Measurements from ENCODE around the gene AAGAB.

AAGAB gene

GRCh38 chr15:67197364-67197695, 57.1 kb downstream of the AAGAB start:
- H3K36me3 ChIP-seq (ENCODE audit: insufficient read depth, insufficient read length, low read length), result peaks cover 49% of the 10 kb centered on the region
- H3K27me3 ChIP-seq (ENCODE audit: insufficient read depth, insufficient read length), result no peaks in the 10 kb centered on the region
- no peak for TF ChIP-seq ZNF274 (IDR thresholded peaks at IDR 0.05; ENCODE audit: low read depth, low read length)
- no peak for TF ChIP-seq SUZ12 (IDR thresholded peaks at IDR 0.05; ENCODE audit: extremely low read depth, insufficient read depth, insufficient read length)
- TF ChIP-seq YY1 (IDR thresholded peaks at IDR 0.05; ENCODE audit: insufficient read depth, insufficient read length), result no peak
- no peak overlapping the region for H3K9ac ChIP-seq (ENCODE audit: insufficient read length, low read depth)
- H3K4me1 ChIP-seq (ENCODE audit: insufficient read depth, insufficient read length), result peaks cover 3% of the 10 kb centered on the region
- H3K9me3 ChIP-seq (ENCODE audit: insufficient read depth, low read length), result no peaks in the 10 kb centered on the region
- DNase-seq (ENCODE audit: low read depth, low spot score), result no peak
- no peak overlapping the region for H3K4me3 ChIP-seq (ENCODE audit: insufficient read length, low read depth)

GRCh38 chr15:67196672-67197363, 57.6 kb downstream of the AAGAB start:
- no peaks in the 10 kb centered on the region for H3K27me3 ChIP-seq (ENCODE audit: insufficient read depth, insufficient read length)
- H3K4me3 ChIP-seq (ENCODE audit: insufficient read length, low read depth), result no peak overlapping the region
- no peak for TF ChIP-seq SUZ12 (IDR thresholded peaks at IDR 0.05; ENCODE audit: extremely low read depth, insufficient read depth, insufficient read length)
- no peak for TF ChIP-seq YY1 (IDR thresholded peaks at IDR 0.05; ENCODE audit: insufficient read depth, insufficient read length)
- TF ChIP-seq ZNF274 (IDR thresholded peaks at IDR 0.05; ENCODE audit: low read depth, low read length), result no peak
- H3K9ac ChIP-seq (ENCODE audit: insufficient read length, low read depth), result no peak overlapping the region
- DNase-seq (ENCODE audit: low read depth, low spot score), result no peak
- H3K9me3 ChIP-seq (ENCODE audit: insufficient read depth, low read length), result no peaks in the 10 kb centered on the region
- H3K4me1 ChIP-seq (ENCODE audit: insufficient read depth, insufficient read length), result peaks cover 3% of the 10 kb centered on the region
- H3K36me3 ChIP-seq (ENCODE audit: insufficient read depth, insufficient read length, low read length), result peaks cover 54% of the 10 kb centered on the region

DNA sequence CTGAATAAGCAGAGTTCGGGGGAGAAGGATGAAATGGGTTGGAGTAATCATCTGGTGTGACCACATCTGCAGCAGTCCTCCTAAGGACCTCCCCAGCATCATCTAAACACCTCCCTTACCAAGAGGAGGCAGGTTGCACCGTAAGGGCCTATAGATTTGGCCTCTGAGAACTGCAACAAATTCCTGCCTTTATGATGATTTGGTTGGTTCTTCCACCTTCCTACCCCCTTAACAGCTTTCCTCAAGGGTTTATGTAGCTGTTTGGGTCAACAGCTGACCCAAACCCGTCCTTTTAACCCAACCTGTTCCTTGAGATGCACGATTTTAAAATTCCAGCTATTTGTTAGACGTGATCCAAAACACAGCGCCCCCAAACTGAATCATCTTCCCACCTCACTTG, 58.2 kb downstream of the AAGAB start:
- H3K27me3 ChIP-seq (ENCODE audit: insufficient read depth, insufficient read length), result no peaks in the 10 kb centered on the region
- H3K4me1 ChIP-seq (ENCODE audit: insufficient read depth, insufficient read length), result peaks cover 3% of the 10 kb centered on the region
- TF ChIP-seq YY1 (IDR thresholded peaks at IDR 0.05; ENCODE audit: insufficient read depth, insufficient read length) (no peak), SUZ12 (IDR thresholded peaks at IDR 0.05; ENCODE audit: extremely low read depth, insufficient read depth, insufficient read length) (no peak), ZNF274 (IDR thresholded peaks at IDR 0.05; ENCODE audit: low read depth, low read length) (no peak)
- no peaks in the 10 kb centered on the region for H3K9me3 ChIP-seq (ENCODE audit: insufficient read depth, low read length)
- H3K9ac ChIP-seq (ENCODE audit: insufficient read length, low read depth), result no peak overlapping the region
- peaks cover 55% of the 10 kb centered on the region for H3K36me3 ChIP-seq (ENCODE audit: insufficient read depth, insufficient read length, low read length)
- no peak overlapping the region for H3K4me3 ChIP-seq (ENCODE audit: insufficient read length, low read depth)
- DNase-seq (ENCODE audit: low read depth, low spot score), result no peak

GRCh38 chr15:67195305-67195704, 59.2 kb downstream of the AAGAB start:
- no peak overlapping the region for H3K4me3 ChIP-seq (ENCODE audit: insufficient read length, low read depth)
- no peak for TF ChIP-seq ZNF274 (IDR thresholded peaks at IDR 0.05; ENCODE audit: low read depth, low read length)
- TF ChIP-seq YY1 (IDR thresholded peaks at IDR 0.05; ENCODE audit: insufficient read depth, insufficient read length), result no peak
- no peak for TF ChIP-seq SUZ12 (IDR thresholded peaks at IDR 0.05; ENCODE audit: extremely low read depth, insufficient read depth, insufficient read length)
- no peak overlapping the region for H3K9ac ChIP-seq (ENCODE audit: insufficient read length, low read depth)
- no peak for DNase-seq (ENCODE audit: low read depth, low spot score)
- peaks cover 3% of the 10 kb centered on the region for H3K4me1 ChIP-seq (ENCODE audit: insufficient read depth, insufficient read length)
- H3K27me3 ChIP-seq (ENCODE audit: insufficient read depth, insufficient read length), result no peaks in the 10 kb centered on the region
- peaks cover 60% of the 10 kb centered on the region for H3K36me3 ChIP-seq (ENCODE audit: insufficient read depth, insufficient read length, low read length)
- no peaks in the 10 kb centered on the region for H3K9me3 ChIP-seq (ENCODE audit: insufficient read depth, low read length)

- no peak overlapping the region for H3K9ac ChIP-seq (ENCODE audit: insufficient read length, low read depth)
- peaks cover 63% of the 10 kb centered on the region for H3K36me3 ChIP-seq (ENCODE audit: insufficient read depth, insufficient read length, low read length)
- no peak for DNase-seq (ENCODE audit: low read depth, low spot score)
- no peak overlapping the region for H3K4me3 ChIP-seq (ENCODE audit: insufficient read length, low read depth)
- no peak for TF ChIP-seq ZNF274 (IDR thresholded peaks at IDR 0.05; ENCODE audit: low read depth, low read length)
- TF ChIP-seq SUZ12 (IDR thresholded peaks at IDR 0.05; ENCODE audit: extremely low read depth, insufficient read depth, insufficient read length), result no peak
- TF ChIP-seq YY1 (IDR thresholded peaks at IDR 0.05; ENCODE audit: insufficient read depth, insufficient read length), result no peak
- no peaks in the 10 kb centered on the region for H3K9me3 ChIP-seq (ENCODE audit: insufficient read depth, low read length)
- H3K4me1 ChIP-seq (ENCODE audit: insufficient read depth, insufficient read length), result peaks cover 3% of the 10 kb centered on the region
- no peaks in the 10 kb centered on the region for H3K27me3 ChIP-seq (ENCODE audit: insufficient read depth, insufficient read length)
These were observed 60.0 kb downstream of the AAGAB start for GRCh38 chr15:67194171-67195114.

GRCh38 chr15:67193223-67193990, 61.1 kb downstream of the AAGAB start:
- no peak for DNase-seq (ENCODE audit: low read depth, low spot score)
- H3K9ac ChIP-seq (ENCODE audit: insufficient read length, low read depth), result no peak overlapping the region
- H3K9me3 ChIP-seq (ENCODE audit: insufficient read depth, low read length), result no peaks in the 10 kb centered on the region
- no peaks in the 10 kb centered on the region for H3K27me3 ChIP-seq (ENCODE audit: insufficient read depth, insufficient read length)
- H3K4me3 ChIP-seq (ENCODE audit: insufficient read length, low read depth), result no peak overlapping the region
- TF ChIP-seq ZNF274 (IDR thresholded peaks at IDR 0.05; ENCODE audit: low read depth, low read length) (no peak), YY1 (IDR thresholded peaks at IDR 0.05; ENCODE audit: insufficient read depth, insufficient read length) (no peak), SUZ12 (IDR thresholded peaks at IDR 0.05; ENCODE audit: extremely low read depth, insufficient read depth, insufficient read length) (no peak)
- H3K4me1 ChIP-seq (ENCODE audit: insufficient read depth, insufficient read length), result peaks cover 3% of the 10 kb centered on the region
- peaks cover 72% of the 10 kb centered on the region for H3K36me3 ChIP-seq (ENCODE audit: insufficient read depth, insufficient read length, low read length)

All from NT2/D1 (cell line).